ENCODE data around the gene EHD1. TPM values are rescaled to one million over a fixed set of nuclear protein-coding genes. Genes with fewer than 3 reads are reported as not detected.

The EHD1 gene
- total and polyA plus RNA-seq, 2 of the 8 experiments (the other 6 are each of a cell fraction or from before 2014, with no cell fraction given) = 31.5 to 42.9 TPM

DNA sequence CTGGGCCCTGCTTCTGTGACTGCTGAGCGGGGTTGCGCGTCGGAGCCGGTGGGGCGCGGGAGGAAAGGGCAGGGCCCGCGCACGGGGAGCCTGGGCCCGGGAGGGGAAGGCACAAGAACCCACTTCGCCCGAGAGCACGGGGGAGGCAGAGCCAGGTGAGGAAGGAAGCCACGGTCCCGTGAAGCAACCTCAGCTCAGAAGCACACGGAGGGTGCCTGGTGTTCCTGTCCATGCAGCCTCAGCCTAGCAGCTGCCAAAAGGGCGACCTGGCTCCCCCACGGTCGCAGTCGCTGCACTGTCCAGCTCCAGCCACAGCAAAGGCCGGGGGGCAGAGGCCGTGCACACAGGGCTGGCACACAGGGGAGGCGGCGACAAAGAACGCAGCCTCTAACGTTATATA, 24.7 kb downstream of the EHD1 start:
- peaks cover 0 to 15% (median 6%) of the 10 kb centered on the region in 4 experiments; a peak in 6 of 7 replicates for H3K4me1 ChIP-seq (replicated peaks in 1 of 4; ENCODE audit: control insufficient read depth in 3 of 4, insufficient read depth in 4 of 4, low read length in 3 of 4)
- peaks cover 0 to 5% of the 10 kb centered on the region in 2 experiments for H4K20me1 ChIP-seq (replicated peaks in 1 of 2; ENCODE audit: control insufficient read depth in 1 of 2, insufficient read depth in 2 of 2, low read length in 2 of 2)
- H3K56ac ChIP-seq (replicated peaks; ENCODE audit: insufficient read length, low read depth, low read length) = no peak overlapping the region
- no peak overlapping the region for H3K4ac ChIP-seq (replicated peaks; ENCODE audit: insufficient read length, low read depth, low read length)
- no peak overlapping the region for H3K4me2 ChIP-seq (ENCODE audit: insufficient read depth in 1 of 2, low read depth in 2 of 2, low read length in 2 of 2)
- no peak overlapping the region for H4K5ac ChIP-seq (ENCODE audit: insufficient read length, low read depth, low read length)
- H3K23ac ChIP-seq (ENCODE audit: insufficient read length) = no peak overlapping the region
- no peak overlapping the region for H3K4me3 ChIP-seq (ENCODE audit: extremely low read depth in 1 of 4, insufficient read depth in 2 of 4, low read depth in 3 of 4, low read length in 4 of 4)
- H3K9me3 ChIP-seq (ENCODE audit: insufficient read depth in 2 of 2, low read depth in 1 of 2, low read length in 1 of 2) = no peaks in the 10 kb centered on the region
- no peak overlapping the region for H2BK15ac ChIP-seq (ENCODE audit: low read length)
- 89% methylated on average over 26 of the region's 27 CpGs; no CpG with 5 or more reads in 1 of the 2 experiments for WGBS, 2 experiments (ENCODE audit: extremely low coverage in 1 of 2, insufficient coverage in 1 of 2, insufficient read length in 1 of 2, insufficient replicate concordance in 2 of 2, low coverage in 1 of 2, low lambda C conversion rate in 2 of 2, missing lambda C conversion rate in 1 of 2)
- H3K36me3 ChIP-seq (ENCODE audit: control insufficient read depth in 2 of 4, insufficient read depth in 4 of 4, low read length in 3 of 4) = peaks cover 0 to 5% (median 0%) of the 10 kb centered on the region in 4 experiments; a peak in 3 of 8 replicates
- H3K27ac ChIP-seq (ENCODE audit: low read depth, low read length) = no peak overlapping the region
- H3K27me3 ChIP-seq (replicated peaks in 1 of 4; ENCODE audit: control insufficient read depth in 3 of 4, extremely low read depth in 1 of 4, insufficient read depth in 3 of 4, low read length in 3 of 4) = no peaks in the 10 kb centered on the region
- no peak for FAIRE-seq
- no peak overlapping the region for H4K8ac ChIP-seq (ENCODE audit: extremely low read depth, insufficient read depth, low read length)
- no peak overlapping the region for H2BK120ac ChIP-seq (replicated peaks; ENCODE audit: low read depth, low read length)
- ChIA-PET POLR2A (ENCODE audit: partially characterized antibody) (interaction anchor here (1.2 to 25.7 kb wide), 3 partner anchors 11 to 31 kb away, joined by 4 to 408 read pairs (median 4); partner anchors contain the start of gene EHD1), CTCF (ENCODE audit: partially characterized antibody) (interaction anchor here (1.1 to 32.3 kb wide), 4 partner anchors 9 to 158 kb away, joined by 3 to 1058 read pairs (median 162); partner anchors contain the start of gene EHD1)
- H3K14ac ChIP-seq (ENCODE audit: insufficient read length) = no peak overlapping the region
- H3K23me2 ChIP-seq (ENCODE audit: low read depth, low read length) = no peaks in the 10 kb centered on the region
- H4K91ac ChIP-seq (replicated peaks; ENCODE audit: insufficient read length, low read length) = no peak overlapping the region
- DNase-seq (ENCODE audit: low read depth in 1 of 2, low spot score in 2 of 2) = no peak
- H3K9ac ChIP-seq (replicated peaks in 1 of 4; ENCODE audit: extremely low read depth in 1 of 4, low read depth in 3 of 4, low read length in 3 of 4) = no peak overlapping the region
- peak overlapping the region; percentile 15; the same call in 1 of the 2 replicates for H2BK5ac ChIP-seq (ENCODE audit: low read depth, low read length)
- H2AK5ac ChIP-seq (ENCODE audit: low read depth, low read length) = no peak overlapping the region
- no peak overlapping the region for H2BK12ac ChIP-seq (ENCODE audit: low read depth, low read length)
- no peak overlapping the region for H2AFZ ChIP-seq (ENCODE audit: low read length)
- no peaks in the 10 kb centered on the region for H3K79me1 ChIP-seq (ENCODE audit: low read depth, low read length)
- no peak overlapping the region for H3K18ac ChIP-seq (ENCODE audit: extremely low read depth, low read length)
- H2BK20ac ChIP-seq (ENCODE audit: low read length) = no peak overlapping the region
- H3K79me2 ChIP-seq (ENCODE audit: control insufficient read depth in 1 of 2, insufficient read depth in 2 of 2, low read length in 2 of 2) = no peaks in the 10 kb centered on the region
- TF ChIP-seq CBX5 (IDR thresholded peaks at IDR 0.05; ENCODE audit: low read depth, low read length) = no peak
- TF ChIP-seq, protein P1, sequence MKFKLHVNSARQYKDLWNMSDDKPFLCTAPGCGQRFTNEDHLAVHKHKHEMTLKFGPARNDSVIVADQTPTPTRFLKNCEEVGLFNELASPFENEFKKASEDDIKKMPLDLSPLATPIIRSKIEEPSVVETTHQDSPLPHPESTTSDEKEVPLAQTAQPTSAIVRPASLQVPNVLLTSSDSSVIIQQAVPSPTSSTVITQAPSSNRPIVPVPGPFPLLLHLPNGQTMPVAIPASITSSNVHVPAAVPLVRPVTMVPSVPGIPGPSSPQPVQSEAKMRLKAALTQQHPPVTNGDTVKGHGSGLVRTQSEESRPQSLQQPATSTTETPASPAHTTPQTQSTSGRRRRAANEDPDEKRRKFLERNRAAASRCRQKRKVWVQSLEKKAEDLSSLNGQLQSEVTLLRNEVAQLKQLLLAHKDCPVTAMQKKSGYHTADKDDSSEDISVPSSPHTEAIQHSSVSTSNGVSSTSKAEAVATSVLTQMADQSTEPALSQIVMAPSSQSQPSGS (IDR thresholded peaks at IDR 0.05; ENCODE audit: low read length) = no peak
- no peak for TF ChIP-seq BRCA1 (IDR thresholded peaks at IDR 0.05; ENCODE audit: low read depth, low read length)
- no peak for TF ChIP-seq BACH1 (IDR thresholded peaks at IDR 0.05; ENCODE audit: low read length)
- no peak for TF ChIP-seq SRF (IDR thresholded peaks at IDR 0.05; ENCODE audit: low read depth, low read length)
- no peak for TF ChIP-seq CHD1 (IDR thresholded peaks at IDR 0.05; ENCODE audit: low read depth, low read length)
- TF ChIP-seq SP2 (IDR thresholded peaks at IDR 0.05; ENCODE audit: low read length) = no peak
- no peak for TF ChIP-seq MAFK (IDR thresholded peaks at IDR 0.05; ENCODE audit: low read depth, low read length)
- TF ChIP-seq CEBPB (IDR thresholded peaks at IDR 0.05; ENCODE audit: low read depth, low read length) = no peak
- TF ChIP-seq YY1 (IDR thresholded peaks at IDR 0.05; ENCODE audit: low read depth, low read length) = no peak
- TF ChIP-seq RFX5 (IDR thresholded peaks at IDR 0.05; ENCODE audit: borderline replicate concordance, low read depth, low read length) = no peak
- no peak for TF ChIP-seq EP300 (IDR thresholded peaks at IDR 0.05; ENCODE audit: borderline replicate concordance in 1 of 2, low read depth in 2 of 2, low read length in 2 of 2)
- TF ChIP-seq JUND (IDR thresholded peaks at IDR 0.05; ENCODE audit: low read length) = no peak
